Measurements from ENCODE around the gene ZNF160. TPM values are rescaled to one million over a fixed set of nuclear protein-coding genes. Genes with fewer than 3 reads are reported as not detected.
"Not testable (repeated sequence)": the region's sequence is repeated elsewhere in the genome, so short reads cannot be mapped to it uniquely, and the experiment has no call there.

The ZNF160 gene
- total and polyA plus RNA-seq, 7 donors: 3.7 to 70.3 (median 20.9) TPM

GRCh38 chr19:53132141-53132991, 29.1 kb upstream of the ZNF160 start, which contains the start of gene ZNF415:
Gene ZNF415, minus strand, starts transcription at chr19:53132910. Its CDS starts 10,234 bp downstream, at chr19:53122676.
- TF ChIP-seq CTCF (IDR thresholded peaks at IDR 0.05): no peak
- TF ChIP-seq EP300 (IDR thresholded peaks at IDR 0.05): no peak
- peak; percentile 21 to 27 for TF ChIP-seq POLR2A (IDR thresholded peaks at IDR 0.05)
- TF ChIP-seq POLR2AphosphoS5 (IDR thresholded peaks at IDR 0.05): peak; percentile 25 to 68 (median 62)
- Histone ChIP-seq H3K4me3 (peak within 1 kb of the TSS; percentile 47 to 84 (median 72)), H3K4me1 (peaks cover 0 to 26% (median 14%) of the 10 kb centered on the region in 4 donors), H3K27me3 (no peaks in the 10 kb centered on the region), H3K9me3 (peaks cover 0 to 8% (median 0%) of the 10 kb centered on the region in 4 donors), H3K27ac (peak within 1 kb of the TSS; percentile 76 to 83 (median 80)), H3K36me3 (no peaks in the 10 kb centered on the region)
- intact Hi-C loops (cut with DNase I): loop anchor here (1.0 to 10.0 kb wide), 3 partner anchors 26 to 138 kb away; partner anchors contain the start of genes ZNF160 and ZNF347
- peak; percentile 88 for DNase-seq
- 2% methylated on average over 50 to 51 of the region's 51 CpGs for WGBS, 2 donors

GRCh38 chr19:53131727-53132126, 28.5 kb upstream of the ZNF160 start:
- H3K4me1 ChIP-seq: peaks cover 0 to 26% (median 14%) of the 10 kb centered on the region in 4 donors
- intact Hi-C loops (cut with DNase I): loop anchor here (1.0 to 10.0 kb wide), 3 partner anchors 27 to 137 kb away; partner anchors contain the start of genes ZNF160 and ZNF347
- H3K9me3 ChIP-seq: peaks cover 0 to 4% (median 0%) of the 10 kb centered on the region in 4 donors
- H3K27me3 ChIP-seq: no peaks in the 10 kb centered on the region
- H3K27ac ChIP-seq: peak overlapping the region in 3 of 4 donors; percentile 79 to 83 (median 81)
- DNase-seq: no peak
- TF ChIP-seq POLR2AphosphoS5 (IDR thresholded peaks at IDR 0.05): no peak
- H3K4me3 ChIP-seq: peak overlapping the region; percentile 47 to 84 (median 72)
- no peaks in the 10 kb centered on the region for H3K36me3 ChIP-seq
- 34 to 46% methylated on average over 6 of the region's 6 CpGs for WGBS, 2 donors

- no peak for TF ChIP-seq POLR2AphosphoS5 (IDR thresholded peaks at IDR 0.05)
- TF ChIP-seq CTCF (IDR thresholded peaks at IDR 0.05): no peak
- TF ChIP-seq EP300 (IDR thresholded peaks at IDR 0.05): no peak
- TF ChIP-seq POLR2A (IDR thresholded peaks at IDR 0.05): no peak
- Histone ChIP-seq H3K9me3 (peaks cover 0 to 4% (median 0%) of the 10 kb centered on the region in 4 donors), H3K4me1 (peaks cover 0 to 26% (median 14%) of the 10 kb centered on the region in 4 donors), H3K36me3 (no peaks in the 10 kb centered on the region), H3K4me3 (no peak overlapping the region), H3K27me3 (no peaks in the 10 kb centered on the region), H3K27ac (no peak overlapping the region)
- DNase-seq: no peak
- whole genome bisulfite sequencing, 2 donors: 87 to 89% methylated on average over 4 of the region's 4 CpGs
- intact Hi-C loops (cut with DNase I): loop anchor here (10.0 kb wide), 1 partner anchor 136 kb away; no protein-coding TSS in a partner anchor
Measured at GRCh38 chr19:53131085-53131590, 27.9 kb upstream of the ZNF160 start.

- Histone ChIP-seq H3K36me3 (no peaks in the 10 kb centered on the region), H3K27me3 (no peaks in the 10 kb centered on the region), H3K9me3 (peaks cover 0 to 4% (median 0%) of the 10 kb centered on the region in 4 donors), H3K4me3 (no peak overlapping the region), H3K27ac (no peak overlapping the region), H3K4me1 (peaks cover 0 to 26% (median 14%) of the 10 kb centered on the region in 4 donors)
- intact Hi-C loops (cut with DNase I): loop anchor here (10.0 kb wide), 1 partner anchor 136 kb away; no protein-coding TSS in a partner anchor
- no peak for DNase-seq
- WGBS, 2 donors: 86 to 91% methylated on average over 7 of the region's 7 CpGs
- no peak for TF ChIP-seq CTCF (IDR thresholded peaks at IDR 0.05)
- no peak for TF ChIP-seq POLR2AphosphoS5 (IDR thresholded peaks at IDR 0.05)
- no peak for TF ChIP-seq POLR2A (IDR thresholded peaks at IDR 0.05)
- TF ChIP-seq EP300 (IDR thresholded peaks at IDR 0.05): no peak
Measured at GRCh38 chr19:53130506-53130905, 27.3 kb upstream of the ZNF160 start.

- intact Hi-C loops (cut with DNase I); H3K9me3 ChIP-seq; H3K27ac ChIP-seq; DNase-seq; H3K36me3 ChIP-seq; H3K27me3 ChIP-seq; H3K4me3 ChIP-seq: not testable (repeated sequence)
- WGBS, 2 donors: 83 to 84% methylated on average over 8 of the region's 15 CpGs
- peaks cover 0 to 15% (median 10%) of the 10 kb centered on the region in 4 donors for H3K4me1 ChIP-seq
Measured at GRCh38 chr19:53126733-53127526, 23.7 kb upstream of the ZNF160 start.

Measured in sigmoid colon (tissue), 7 donors.